ENCODE measurements around the gene SLAMF6. TPM values are rescaled to one million over a fixed set of nuclear protein-coding genes. Genes with fewer than 3 reads are reported as not detected.

SLAMF6 gene
- total RNA-seq: 1 to 10 TPM in 1 of 6 experiments, under 1 TPM in 5; 0.26 to 1.1 (median 0.69) TPM
- long read RNA-seq: 0 reads

DNA sequence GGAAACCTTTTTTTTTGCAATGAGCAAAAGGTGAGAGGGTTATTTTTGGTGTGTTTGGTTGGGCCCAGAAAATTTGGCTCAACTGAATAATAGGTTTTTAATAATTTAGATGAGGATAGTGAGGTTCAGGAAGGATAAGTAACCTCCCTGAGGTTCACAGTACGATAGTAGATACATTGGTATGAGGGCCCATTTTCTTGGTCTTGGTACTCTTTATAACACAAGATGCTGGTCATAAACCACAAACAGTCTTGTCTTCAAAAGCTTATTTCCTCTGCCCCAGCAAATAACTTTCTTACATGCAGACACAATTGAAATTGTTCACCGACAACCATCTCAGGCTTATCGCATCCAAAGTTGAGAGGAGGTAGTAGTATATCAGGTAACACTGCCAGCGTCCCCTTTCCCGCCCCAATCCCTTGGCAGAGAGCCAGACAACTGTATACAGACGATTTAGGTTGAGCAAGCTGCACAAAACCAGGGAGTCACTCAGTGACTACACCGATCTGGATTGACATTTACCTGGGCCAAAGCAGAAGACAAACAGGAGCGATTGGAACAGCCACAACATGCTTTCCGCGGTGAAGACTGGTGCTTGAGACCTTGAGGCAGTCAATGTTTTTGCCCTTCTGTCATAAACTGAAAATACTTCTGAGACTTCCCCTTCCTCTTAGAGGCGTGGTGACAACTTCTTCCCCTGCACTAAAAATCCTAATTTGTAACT, at the start of gene SLAMF6:
Gene SLAMF6 (minus strand): TSS at position 634 of the 724 bp plus-strand sequence. CDS start 63 bp downstream, at position 571.
- DNase-seq: no peak
- intact Hi-C loops (cut with DNase I): no loop called here
- WGBS (ENCODE audit: insufficient coverage, low coverage, low lambda C conversion rate, missing lambda C conversion rate): 62% methylated on average over 10 of the region's 11 CpGs

GRCh38 chr1:160570840-160571239, 47.8 kb upstream of the SLAMF6 start:
- Histone ChIP-seq H3K9me3 (no peaks in the 10 kb centered on the region), H3K27me3 (no peaks in the 10 kb centered on the region), H3K4me3 (no peak overlapping the region), H3K4me1 (no peaks in the 10 kb centered on the region), H3K27ac (no peak overlapping the region), H3K36me3 (no peaks in the 10 kb centered on the region)
- ATAC-seq (peak in 3 of 4 donors; percentile 27 to 49 (median 37)), DNase-seq (no peak)
- TF ChIP-seq POLR2A (IDR thresholded peaks at IDR 0.05): no peak
- TF ChIP-seq CTCF (IDR thresholded peaks at IDR 0.05): no peak
- intact Hi-C loops (cut with DNase I): no loop called here
- WGBS (ENCODE audit: insufficient coverage, low coverage, low lambda C conversion rate, missing lambda C conversion rate): 50% methylated on average over 3 of the region's 3 CpGs

More for the DNA sequence above, at the start of gene SLAMF6:
- Histone ChIP-seq H3K27me3 (no peaks in the 10 kb centered on the region), H3K9me3 (no peaks in the 10 kb centered on the region), H3K4me1 (no peaks in the 10 kb centered on the region), H3K4me3 (no peak within 1 kb of the TSS), H3K27ac (no peak within 1 kb of the TSS), H3K36me3 (no peaks in the 10 kb centered on the region)
- TF ChIP-seq POLR2A (IDR thresholded peaks at IDR 0.05): no peak
- no peak for TF ChIP-seq CTCF (IDR thresholded peaks at IDR 0.05)
- ATAC-seq: peak in 3 of 4 donors; percentile 32 to 54 (median 37)

GRCh38 chr1:160569806-160570205, 46.8 kb upstream of the SLAMF6 start:
- DNase-seq (no peak), ATAC-seq (no peak)
- 26% methylated on average over 2 of the region's 2 CpGs for WGBS (ENCODE audit: insufficient coverage, low coverage, low lambda C conversion rate, missing lambda C conversion rate)
- H3K27me3 ChIP-seq: no peaks in the 10 kb centered on the region
- H3K9me3 ChIP-seq: no peaks in the 10 kb centered on the region
- intact Hi-C loops (cut with DNase I): no loop called here
- no peaks in the 10 kb centered on the region for H3K36me3 ChIP-seq
- H3K4me1 ChIP-seq: no peaks in the 10 kb centered on the region
- TF ChIP-seq CTCF (IDR thresholded peaks at IDR 0.05) (no peak), POLR2A (IDR thresholded peaks at IDR 0.05) (no peak)
- H3K4me3 ChIP-seq: no peak overlapping the region
- no peak overlapping the region for H3K27ac ChIP-seq

GRCh38 chr1:160567858-160568682, 45.0 kb upstream of the SLAMF6 start:
- TF ChIP-seq POLR2A (IDR thresholded peaks at IDR 0.05) (no peak), CTCF (IDR thresholded peaks at IDR 0.05) (no peak)
- no peaks in the 10 kb centered on the region for H3K36me3 ChIP-seq
- no peaks in the 10 kb centered on the region for H3K27me3 ChIP-seq
- 60% methylated on average over 7 of the region's 8 CpGs for WGBS (ENCODE audit: insufficient coverage, low coverage, low lambda C conversion rate, missing lambda C conversion rate)
- H3K4me3 ChIP-seq: no peak overlapping the region
- H3K4me1 ChIP-seq: no peaks in the 10 kb centered on the region
- H3K27ac ChIP-seq: no peak overlapping the region
- intact Hi-C loops (cut with DNase I): no loop called here
- ATAC-seq (peak; percentile 26 to 40 (median 36)), DNase-seq (no peak)
- H3K9me3 ChIP-seq: no peaks in the 10 kb centered on the region

Measured in right lobe of liver (tissue), 6 donors.